SK-N-SH (cell line): ENCODE results near the gene ZMIZ1. TPM values are rescaled to one million over a fixed set of nuclear protein-coding genes. Genes with fewer than 3 reads are reported as not detected.

Experiments used
- CTCF ChIA-PET: fragments of 300-600, 350-600 bp; formaldehyde crosslinking; extraction: SDS; loops from one replicate; lab custom pipeline; 2021; lab: Yijun Ruan, JAX
- POLR2A ChIA-PET: fragments of 350-600 bp; sonication (Branson Sonifier 250); formaldehyde crosslinking; extraction: SDS; loops from one replicate; lab custom pipeline; 2020; ENCODE audit warnings: antibody characterized with exemption, inconsistent platforms; lab: Yijun Ruan, JAX
- DNase-seq: peaks from one replicate; pipeline ENCODE4 v3.0.0; 2012
- H2AFZ ChIP-seq: fragments of 200-600 bp; sonication (generic); 2 replicates; pipeline ENCODE4 v1.8.1; 2016; ENCODE audit warnings: antibody characterized with exemption, mild to moderate bottlenecking, low read depth
- H3F3A ChIP-seq: fragments of 200-600 bp; sonication (generic); replicated peaks from 2 replicates; pipeline ENCODE3; 2016; ENCODE audit warnings: antibody characterized with exemption, mild to moderate bottlenecking; ENCODE audit not compliant: insufficient read depth
- H3K27ac ChIP-seq, 2 experiments: fragments of 200-500 bp in 1 of 2; fragments of 200-600 bp in 1 of 2; sonication (Bioruptor generic) in 1 of 2; sonication (generic), shearing (Covaris generic) in 1 of 2; 2 replicates each; pipeline versions ENCODE4 v1.5.1 to v1.6.1; 2014 to 2016; ENCODE audit warnings: low read depth in 2 of 2, inconsistent platforms in 1 of 2, low read length in 1 of 2, mild to moderate bottlenecking in 1 of 2, mixed read lengths in 1 of 2
- H3K27me3 ChIP-seq: fragments of 200-600 bp; sonication (generic), shearing (Covaris generic); 2 replicates; pipeline ENCODE4 v1.6.1; 2016; ENCODE audit warnings: mixed run types; ENCODE audit not compliant: insufficient read depth
- H3K36me3 ChIP-seq, 2 experiments: fragments of 200-500 bp in 1 of 2; fragments of 200-600 bp in 1 of 2; sonication (Bioruptor generic) in 1 of 2; sonication (generic) in 1 of 2; replicated peaks in 1 of 2; 2 replicates each; pipeline versions ENCODE3 to v1.5.1; 2014 to 2016; ENCODE audit warnings: low read length in 1 of 2, mild to moderate bottlenecking in 1 of 2; ENCODE audit not compliant: insufficient read depth in 2 of 2, control insufficient read depth in 1 of 2
- H3K4me1 ChIP-seq, 2 experiments: fragments of 200-500 bp in 1 of 2; fragments of 200-600 bp in 1 of 2; sonication (Bioruptor generic) in 1 of 2; sonication (generic), shearing (Covaris generic) in 1 of 2; 2 replicates each; pipeline versions ENCODE4 v1.5.1 to v1.6.1; 2014 to 2016; ENCODE audit warnings: low read depth in 1 of 2, low read length in 1 of 2, mixed run types in 1 of 2; ENCODE audit not compliant: insufficient read depth in 2 of 2, control insufficient read depth in 1 of 2
- H3K4me2 ChIP-seq: fragments of 200-600 bp; sonication (generic), shearing (Covaris generic); 2 replicates; pipeline ENCODE4 v1.6.1; 2017; ENCODE audit warnings: mixed run types
- H3K4me3 ChIP-seq, 2 experiments: fragments of 200-500 bp in 1 of 2; fragments of 200-600 bp in 1 of 2; sonication (Bioruptor generic) in 1 of 2; sonication (generic), shearing (Covaris generic) in 1 of 2; 2 replicates each; pipeline versions ENCODE4 v1.5.1 to v1.8.1; 2014 to 2016; ENCODE audit warnings: low read depth in 2 of 2, inconsistent platforms in 1 of 2, low read length in 1 of 2, mild to moderate bottlenecking in 1 of 2, mixed read lengths in 1 of 2, moderate library complexity in 1 of 2
- H3K79me2 ChIP-seq: fragments of 200-600 bp; sonication (generic); 2 replicates; pipeline ENCODE4 v1.8.1; 2017; ENCODE audit warnings: mild to moderate bottlenecking; ENCODE audit not compliant: insufficient read depth
- H3K9ac ChIP-seq: fragments of 200-600 bp; sonication (generic); 2 replicates; pipeline ENCODE4 v1.6.1; 2017; ENCODE audit warnings: mixed run types
- H3K9me2 ChIP-seq: fragments of 200-600 bp; sonication (generic); 2 replicates; pipeline ENCODE4 v1.6.1; 2017; ENCODE audit warnings: mixed run types
- H3K9me3 ChIP-seq: fragments of 200-600 bp; sonication (generic); 2 replicates; pipeline ENCODE4 v1.6.1; 2017; ENCODE audit warnings: mixed run types, mild to moderate bottlenecking, moderate library complexity
- H4K20me1 ChIP-seq: fragments of 200-600 bp; sonication (generic); 2 replicates; pipeline ENCODE4 v1.6.1; 2017; ENCODE audit warnings: mild to moderate bottlenecking, mixed run types; ENCODE audit not compliant: insufficient read depth
- CHD2 ChIP-seq: fragments of 150-350 bp; IDR thresholded peaks from 2 replicates; pipeline ENCODE4 v1.6.1; 2018; ENCODE audit warnings: low read length; ENCODE audit not compliant: partially characterized antibody
- ELF1 ChIP-seq: IDR thresholded peaks from 2 replicates; pipeline ENCODE4 v1.4.0; 2012
- EP300 ChIP-seq, 2 experiments: IDR thresholded peaks; 2 replicates each; pipeline versions ENCODE4 v1.4.0 to v1.6.1; 2012; ENCODE audit warnings: borderline replicate concordance in 1 of 2, low read depth in 1 of 2, low read length in 1 of 2
- FOXJ3 ChIP-seq: sonication (generic); formaldehyde crosslinking; IDR thresholded peaks from 2 replicates; pipeline ENCODE4 v1.5.1; 2020; ENCODE audit warnings: mild to moderate bottlenecking, missing genetic modification reagents
- FOXM1 ChIP-seq: IDR thresholded peaks from 2 replicates; pipeline ENCODE4 v1.4.0; 2012; ENCODE audit warnings: low read depth, mild to moderate bottlenecking
- GABPA ChIP-seq: IDR thresholded peaks from 2 replicates; pipeline ENCODE4 v1.4.0; 2012; ENCODE audit warnings: low read depth, mild to moderate bottlenecking
- GATA2 ChIP-seq: sonication (generic); formaldehyde crosslinking; IDR thresholded peaks from 2 replicates; pipeline ENCODE4 v1.5.0; 2020; ENCODE audit warnings: mild to moderate bottlenecking, missing genetic modification reagents
- JUND ChIP-seq: IDR thresholded peaks from 2 replicates; pipeline ENCODE4 v1.4.0; 2012
- MAX ChIP-seq: IDR thresholded peaks from 2 replicates; pipeline ENCODE4 v1.4.0; 2012; ENCODE audit warnings: low read depth
- MEF2A ChIP-seq: IDR thresholded peaks from 2 replicates; pipeline ENCODE4 v1.4.0; 2012; ENCODE audit warnings: low read depth, borderline replicate concordance
- MXI1 ChIP-seq: IDR thresholded peaks from 2 replicates; pipeline ENCODE4 v1.6.1; 2012; ENCODE audit warnings: mild to moderate bottlenecking, low read depth, low read length, improper control_type of control experiment
- PBX3 ChIP-seq: IDR thresholded peaks from 2 replicates; pipeline ENCODE4; 2012
- POLR2AphosphoS5 ChIP-seq: IDR thresholded peaks from 2 replicates; pipeline ENCODE4 v1.6.1; 2012; ENCODE audit warnings: low read depth, low read length
- RAD21 ChIP-seq: IDR thresholded peaks from 2 replicates; pipeline ENCODE4 v1.6.1; 2012; ENCODE audit warnings: mild to moderate bottlenecking, low read length
- SIN3A ChIP-seq: IDR thresholded peaks from 2 replicates; pipeline ENCODE4 v1.6.1; 2012; ENCODE audit warnings: low read depth, mild to moderate bottlenecking, low read length, moderate library complexity, borderline replicate concordance
- SMC3 ChIP-seq: IDR thresholded peaks from 2 replicates; pipeline ENCODE4 v1.6.1; 2012; ENCODE audit warnings: low read depth, low read length, improper control_type of control experiment
- TAF1 ChIP-seq: IDR thresholded peaks from 2 replicates; pipeline ENCODE4 v1.6.1; 2012; ENCODE audit warnings: low read depth, mild to moderate bottlenecking, low read length, moderate library complexity, borderline replicate concordance
- USF1 ChIP-seq: IDR thresholded peaks from 2 replicates; pipeline ENCODE4 v1.4.0; 2012; ENCODE audit warnings: low read depth, borderline replicate concordance
- USF2 ChIP-seq: fragments of 150-350 bp; IDR thresholded peaks from 2 replicates; pipeline ENCODE4 v1.6.1; 2017; ENCODE audit warnings: antibody characterized with exemption, low read length, low read depth, borderline replicate concordance
- YY1 ChIP-seq: IDR thresholded peaks from 2 replicates; pipeline ENCODE4 v1.4.0; 2012; ENCODE audit warnings: low read depth, mild to moderate bottlenecking
- ZBTB33 ChIP-seq: IDR thresholded peaks from 2 replicates; pipeline ENCODE4 v1.4.0; 2012; ENCODE audit warnings: low read depth, borderline replicate concordance
- WGBS: methylation state at CpG from one replicate; pipeline ENCODE4 v1.1.6; 2017; ENCODE audit warnings: low lambda C conversion rate; 5-methylcytosine and 5-hydroxymethylcytosine counted together
- polyA plus RNA-seq, 3 experiments: library from polyadenylated mRNA; depleted of rRNA; stranded (reverse); fragments of >200 nt; gene quantifications; 2 replicates each; pipeline ENCODE4 v1.2.3, GENCODE V29; 2012

ZMIZ1 gene
- polyA plus RNA-seq, 1 of the 3 experiments (the other 2 are of a cell fraction) = 23.5 TPM

GRCh38 chr10:79128923-79129305, 60.1 kb downstream of the ZMIZ1 start:
- peaks cover 89% of the 10 kb centered on the region for H3K79me2 ChIP-seq
- 24% methylated on average over 4 of the region's 4 CpGs for WGBS
- CTCF ChIA-PET = interaction anchor here (1.2 to 1.9 kb wide), 4 partner anchors 58 to 1082 kb away, joined by 4 to 6 read pairs (median 4); no protein-coding TSS in a partner anchor
- H3K9me2 ChIP-seq = no peaks in the 10 kb centered on the region
- H3K27ac ChIP-seq = peak overlapping the region; percentile 64 to 95
- peaks cover 58% of the 10 kb centered on the region for H4K20me1 ChIP-seq
- H3K9me3 ChIP-seq = no peaks in the 10 kb centered on the region
- H3K4me3 ChIP-seq = no peak overlapping the region
- peaks cover 8 to 28% of the 10 kb centered on the region in 2 experiments for H3K36me3 ChIP-seq
- no peaks in the 10 kb centered on the region for H3K27me3 ChIP-seq
- no peak overlapping the region for H2AFZ ChIP-seq
- H3K4me1 ChIP-seq = peaks cover 46 to 93% of the 10 kb centered on the region in 2 experiments
- H3K9ac ChIP-seq = no peak overlapping the region
- H3F3A ChIP-seq = peaks cover 31% of the 10 kb centered on the region
- TF ChIP-seq USF1 (no peak), POLR2AphosphoS5 (no peak), JUND (no peak), MAX (no peak), PBX3 (0 out of 2 replicates have a peak, but pooled peaks have one; percentile 3), EP300 (IDR thresholded peaks at IDR 0.05; ENCODE audit: borderline replicate concordance in 1 of 2, low read depth in 1 of 2, low read length in 1 of 2) (peak in 1 of 2 experiments; percentile 59; a peak in 2 of 4 replicates), GATA2 (CRISPR knock-in tag) (peak; percentile 37; the same call in 1 of the 2 replicates), TAF1 (no peak), MXI1 (peak; percentile 7; the same call in 1 of the 2 replicates), SMC3 (no peak), GABPA (no peak), RAD21 (no peak)
- POLR2A ChIA-PET = interaction anchor here (0.8 kb wide), 1 partner anchor 63 kb away, joined by 3 read pairs; no protein-coding TSS in a partner anchor
- peak; percentile 62 for DNase-seq
- H3K4me2 ChIP-seq = peak overlapping the region; percentile 74

- ChIA-PET POLR2A (interaction anchor here (0.8 kb wide), 1 partner anchor 63 kb away, joined by 3 read pairs; no protein-coding TSS in a partner anchor), CTCF (interaction anchor here (0.8 to 2.5 kb wide), 7 partner anchors 14 to 1082 kb away, joined by 3 to 9 read pairs (median 4); no protein-coding TSS in a partner anchor)
- peaks cover 8 to 24% of the 10 kb centered on the region in 2 experiments for H3K36me3 ChIP-seq
- peaks cover 46 to 96% of the 10 kb centered on the region in 2 experiments for H3K4me1 ChIP-seq
- peak overlapping the region; percentile 74 for H3K4me2 ChIP-seq
- H3K27ac ChIP-seq = peak overlapping the region; percentile 64 to 95
- no peaks in the 10 kb centered on the region for H3K9me3 ChIP-seq
- H3K79me2 ChIP-seq = peaks cover 89% of the 10 kb centered on the region
- 0 out of 2 replicates have a peak overlapping the region, but pooled peaks have one; percentile 17 for H3K9ac ChIP-seq
- H3K27me3 ChIP-seq = no peaks in the 10 kb centered on the region
- no peaks in the 10 kb centered on the region for H3K9me2 ChIP-seq
- WGBS = 20% methylated on average over 4 of the region's 8 CpGs
- no peak overlapping the region for H2AFZ ChIP-seq
- no peak overlapping the region for H3K4me3 ChIP-seq
- H3F3A ChIP-seq = peaks cover 31% of the 10 kb centered on the region
- peak; percentile 86 for DNase-seq
- peaks cover 57% of the 10 kb centered on the region for H4K20me1 ChIP-seq
- TF ChIP-seq FOXJ3 (CRISPR knock-in tag) (no peak), SIN3A (no peak), YY1 (no peak), MEF2A (no peak), USF2 (no peak), PBX3 (peak; percentile 25; the same call in 1 of the 2 replicates), MXI1 (0 out of 2 replicates have a peak, but pooled peaks have one; percentile 9), TAF1 (no peak), CHD2 (peak; percentile 91), ELF1 (no peak), FOXM1 (no peak; the same call in 1 of the 2 replicates), GATA2 (CRISPR knock-in tag) (no peak), ZBTB33 (no peak)
Observed at GRCh38 chr10:79129361-79129997, 60.7 kb downstream of the ZMIZ1 start.
